Esophagus squamous epithelium (tissue), 4 donors: ENCODE measurements around the gene FANCD2.

Experiments
- POLR2A ChIP-seq, 4 donors: fragments of 450-650 bp; IDR thresholded peaks; one replicate each; pipeline ENCODE4 v1.6.1; 2017; ENCODE audit warnings: antibody characterized with exemption in 4 of 4, mild to moderate bottlenecking in 4 of 4, moderate library complexity in 3 of 4
- TF ChIP-seq, protein P1 (sequence below), 6 experiments: fragments of 450-650 bp in 4 of 6; fragments of 200-600 bp in 2 of 6; sonication (generic) in 2 of 6; IDR thresholded peaks; one replicate each; pipeline ENCODE4 v1.5.1; 2016 to 2019; ENCODE audit warnings: antibody characterized with exemption in 6 of 6, mild to moderate bottlenecking in 4 of 6, moderate library complexity in 4 of 6

DNA sequence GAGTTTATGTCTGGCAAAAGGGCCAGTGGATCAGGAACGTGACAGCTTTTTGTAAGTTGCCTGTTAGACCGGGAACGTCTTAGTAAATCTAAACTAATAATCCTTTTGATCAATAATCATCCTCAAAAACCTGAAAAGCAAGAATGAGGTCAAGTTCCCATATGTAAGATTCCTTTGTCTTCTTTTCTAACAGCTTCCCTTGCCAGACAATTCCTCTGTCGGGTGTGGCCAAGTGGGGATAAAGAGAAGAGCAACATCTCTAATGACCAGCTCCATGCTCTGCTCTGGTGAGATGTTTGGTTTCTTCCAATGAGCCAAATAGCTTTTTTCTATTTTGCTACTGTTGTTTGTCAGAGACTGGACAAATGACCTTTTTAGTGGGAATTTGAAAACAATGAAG lies 62.0 kb downstream of the FANCD2 start:
- TF ChIP-seq, protein P1, sequence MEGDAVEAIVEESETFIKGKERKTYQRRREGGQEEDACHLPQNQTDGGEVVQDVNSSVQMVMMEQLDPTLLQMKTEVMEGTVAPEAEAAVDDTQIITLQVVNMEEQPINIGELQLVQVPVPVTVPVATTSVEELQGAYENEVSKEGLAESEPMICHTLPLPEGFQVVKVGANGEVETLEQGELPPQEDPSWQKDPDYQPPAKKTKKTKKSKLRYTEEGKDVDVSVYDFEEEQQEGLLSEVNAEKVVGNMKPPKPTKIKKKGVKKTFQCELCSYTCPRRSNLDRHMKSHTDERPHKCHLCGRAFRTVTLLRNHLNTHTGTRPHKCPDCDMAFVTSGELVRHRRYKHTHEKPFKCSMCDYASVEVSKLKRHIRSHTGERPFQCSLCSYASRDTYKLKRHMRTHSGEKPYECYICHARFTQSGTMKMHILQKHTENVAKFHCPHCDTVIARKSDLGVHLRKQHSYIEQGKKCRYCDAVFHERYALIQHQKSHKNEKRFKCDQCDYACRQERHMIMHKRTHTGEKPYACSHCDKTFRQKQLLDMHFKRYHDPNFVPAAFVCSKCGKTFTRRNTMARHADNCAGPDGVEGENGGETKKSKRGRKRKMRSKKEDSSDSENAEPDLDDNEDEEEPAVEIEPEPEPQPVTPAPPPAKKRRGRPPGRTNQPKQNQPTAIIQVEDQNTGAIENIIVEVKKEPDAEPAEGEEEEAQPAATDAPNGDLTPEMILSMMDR (IDR thresholded peaks at IDR 0.05): no peak
- TF ChIP-seq POLR2A (IDR thresholded peaks at IDR 0.05): no peak
